Subcutaneous adipose tissue (tissue), 4 donors: Measurements from ENCODE around the gene TMBIM1. TPM values are rescaled to one million over a fixed set of nuclear protein-coding genes. Genes with fewer than 3 reads are reported as not detected.

ENCODE experiments used
- total RNA-seq, 4 donors: library from RNA; depleted of rRNA; stranded (reverse); fragments of >200 nt; gene quantifications; one replicate each; pipeline ENCODE4 v1.1.0, GENCODE V29; 2016
- TF ChIP-seq, protein P1 (sequence below): fragments of 450-650 bp; IDR thresholded peaks from one replicate; pipeline ENCODE4 v1.5.1; 2016; ENCODE audit warnings: low read depth, mild to moderate bottlenecking, control low read depth, antibody characterized with exemption, moderate library complexity

TMBIM1 gene
- total RNA-seq, 4 donors from 2014 or later: 246 to 398 (median 281) TPM

GRCh38 chr2:218276986-218277755 lies 15.1 kb downstream of the TMBIM1 start:
- TF ChIP-seq, protein P1, sequence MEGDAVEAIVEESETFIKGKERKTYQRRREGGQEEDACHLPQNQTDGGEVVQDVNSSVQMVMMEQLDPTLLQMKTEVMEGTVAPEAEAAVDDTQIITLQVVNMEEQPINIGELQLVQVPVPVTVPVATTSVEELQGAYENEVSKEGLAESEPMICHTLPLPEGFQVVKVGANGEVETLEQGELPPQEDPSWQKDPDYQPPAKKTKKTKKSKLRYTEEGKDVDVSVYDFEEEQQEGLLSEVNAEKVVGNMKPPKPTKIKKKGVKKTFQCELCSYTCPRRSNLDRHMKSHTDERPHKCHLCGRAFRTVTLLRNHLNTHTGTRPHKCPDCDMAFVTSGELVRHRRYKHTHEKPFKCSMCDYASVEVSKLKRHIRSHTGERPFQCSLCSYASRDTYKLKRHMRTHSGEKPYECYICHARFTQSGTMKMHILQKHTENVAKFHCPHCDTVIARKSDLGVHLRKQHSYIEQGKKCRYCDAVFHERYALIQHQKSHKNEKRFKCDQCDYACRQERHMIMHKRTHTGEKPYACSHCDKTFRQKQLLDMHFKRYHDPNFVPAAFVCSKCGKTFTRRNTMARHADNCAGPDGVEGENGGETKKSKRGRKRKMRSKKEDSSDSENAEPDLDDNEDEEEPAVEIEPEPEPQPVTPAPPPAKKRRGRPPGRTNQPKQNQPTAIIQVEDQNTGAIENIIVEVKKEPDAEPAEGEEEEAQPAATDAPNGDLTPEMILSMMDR: no peak

GRCh38 chr2:218275371-218276072 lies 16.8 kb downstream of the TMBIM1 start:
- TF ChIP-seq, protein P1: no peak

- TF ChIP-seq, protein P1: no peak
These were observed 17.7 kb downstream of the TMBIM1 start for GRCh38 chr2:218274586-218274985.

DNA sequence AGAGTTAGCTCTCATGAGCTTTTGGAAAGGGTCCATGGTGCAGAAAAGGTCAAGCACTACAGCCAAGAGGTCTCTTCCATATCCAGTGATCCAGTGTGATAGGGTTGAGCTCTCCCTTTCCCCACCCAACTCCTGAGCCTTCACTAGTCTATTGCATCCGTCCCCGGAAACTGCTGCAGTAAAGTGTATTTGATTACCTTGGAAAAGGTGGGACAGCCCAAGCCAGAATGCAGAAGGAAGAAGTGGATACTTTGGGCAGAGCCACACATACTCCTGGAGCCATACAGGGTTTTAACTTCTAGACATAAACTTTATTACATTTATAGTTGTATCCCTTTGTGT lies 18.4 kb downstream of the TMBIM1 start:
- TF ChIP-seq, protein P1: no peak

- TF ChIP-seq, protein P1: no peak
These were observed 19.6 kb downstream of the TMBIM1 start for GRCh38 chr2:218272531-218273212.

DNA sequence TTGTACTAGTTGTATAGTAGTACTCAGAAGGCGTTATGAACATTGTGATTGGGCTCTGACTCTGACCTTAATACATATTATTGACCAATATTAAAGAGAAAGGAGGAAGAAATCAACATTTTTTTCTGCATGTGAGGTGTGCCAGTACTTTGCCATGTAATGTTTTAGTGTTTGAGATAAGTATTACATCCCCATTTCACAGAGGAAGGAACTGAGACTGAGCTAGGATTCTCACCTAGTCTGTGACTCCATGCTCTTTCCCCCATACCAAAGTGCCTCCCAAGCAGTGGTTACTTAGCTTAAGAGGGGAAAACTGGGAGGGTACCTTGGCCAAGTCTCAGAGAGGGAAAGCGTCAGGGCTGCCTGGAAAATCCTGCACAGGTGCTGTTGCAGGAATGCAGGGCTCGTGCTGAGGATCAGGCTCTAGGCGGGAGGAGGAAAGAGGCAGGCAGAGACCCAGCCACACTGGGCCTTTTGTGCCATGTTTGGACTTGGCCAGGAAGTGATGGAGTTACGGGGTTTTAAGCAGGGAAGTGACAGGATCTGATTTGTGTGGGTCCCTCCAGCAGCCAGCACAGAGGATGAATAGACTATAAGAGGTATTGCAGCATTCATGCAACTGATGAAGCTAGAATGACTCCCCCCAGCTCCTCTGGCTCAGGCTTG lies 20.3 kb downstream of the TMBIM1 start:
- TF ChIP-seq, protein P1: no peak

GRCh38 chr2:218271487-218271797 lies 20.9 kb downstream of the TMBIM1 start:
- TF ChIP-seq, protein P1: no peak
